ENCODE data around the gene ILK. TPM values are rescaled to one million over a fixed set of nuclear protein-coding genes. Genes with fewer than 3 reads are reported as not detected.

ILK gene
- total RNA-seq, 1 experiment from 2014 or later: 69.7 TPM

GRCh38 chr11:6617315-6617781 lies 13.8 kb downstream of the ILK start:
- CTCF ChIA-PET: no interaction called here
- TF ChIP-seq, protein P1, sequence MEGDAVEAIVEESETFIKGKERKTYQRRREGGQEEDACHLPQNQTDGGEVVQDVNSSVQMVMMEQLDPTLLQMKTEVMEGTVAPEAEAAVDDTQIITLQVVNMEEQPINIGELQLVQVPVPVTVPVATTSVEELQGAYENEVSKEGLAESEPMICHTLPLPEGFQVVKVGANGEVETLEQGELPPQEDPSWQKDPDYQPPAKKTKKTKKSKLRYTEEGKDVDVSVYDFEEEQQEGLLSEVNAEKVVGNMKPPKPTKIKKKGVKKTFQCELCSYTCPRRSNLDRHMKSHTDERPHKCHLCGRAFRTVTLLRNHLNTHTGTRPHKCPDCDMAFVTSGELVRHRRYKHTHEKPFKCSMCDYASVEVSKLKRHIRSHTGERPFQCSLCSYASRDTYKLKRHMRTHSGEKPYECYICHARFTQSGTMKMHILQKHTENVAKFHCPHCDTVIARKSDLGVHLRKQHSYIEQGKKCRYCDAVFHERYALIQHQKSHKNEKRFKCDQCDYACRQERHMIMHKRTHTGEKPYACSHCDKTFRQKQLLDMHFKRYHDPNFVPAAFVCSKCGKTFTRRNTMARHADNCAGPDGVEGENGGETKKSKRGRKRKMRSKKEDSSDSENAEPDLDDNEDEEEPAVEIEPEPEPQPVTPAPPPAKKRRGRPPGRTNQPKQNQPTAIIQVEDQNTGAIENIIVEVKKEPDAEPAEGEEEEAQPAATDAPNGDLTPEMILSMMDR (conservative IDR thresholded peaks at IDR 0.05): no peak
- no peak for TF ChIP-seq EZH2 (IDR thresholded peaks at IDR 0.05; ENCODE audit: low read depth)
- DNase-seq: no peak
- no peaks in the 10 kb centered on the region for H3K27me3 ChIP-seq (ENCODE audit: insufficient read depth, low read depth)
- no peak overlapping the region for H3K4me3 ChIP-seq
- no peak overlapping the region for H2AFZ ChIP-seq
- intact Hi-C loops (cut with micrococcal nuclease; ENCODE audit: unreplicated experiment): no loop called here
- H3K9me2 ChIP-seq (ENCODE audit: insufficient read depth): no peaks in the 10 kb centered on the region
- peaks cover 4% of the 10 kb centered on the region; the same call in 1 of the 2 replicates for H3K79me2 ChIP-seq (ENCODE audit: low read depth)
- H3K36me3 ChIP-seq (ENCODE audit: low read depth): no peaks in the 10 kb centered on the region
- no peaks in the 10 kb centered on the region for H3K9me3 ChIP-seq (ENCODE audit: insufficient read depth, low read depth)
- BruUV-seq (replicated peaks): no TSS peak
- H4K20me1 ChIP-seq (ENCODE audit: insufficient read depth): no peaks in the 10 kb centered on the region
- H3K4me2 ChIP-seq: no peak overlapping the region
- POLR2A ChIA-PET (ENCODE audit: unreplicated experiment): no interaction called here
- no peak overlapping the region for H3K27ac ChIP-seq
- H3F3A ChIP-seq (ENCODE audit: insufficient read depth, low read depth): peaks cover 7% of the 10 kb centered on the region; the same call in 1 of the 2 replicates
- peaks cover 11% of the 10 kb centered on the region; the same call in 1 of the 2 replicates for H3K4me1 ChIP-seq (replicated peaks; ENCODE audit: insufficient read depth)

- Histone ChIP-seq H2AFZ (peak overlapping the region; percentile 86), H4K20me1 (ENCODE audit: insufficient read depth) (no peaks in the 10 kb centered on the region), H3F3A (ENCODE audit: insufficient read depth, low read depth) (no peaks in the 10 kb centered on the region; the same call in 1 of the 2 replicates), H3K4me1 (replicated peaks; ENCODE audit: insufficient read depth) (peaks cover 7% of the 10 kb centered on the region; the same call in 1 of the 2 replicates), H3K9me3 (ENCODE audit: insufficient read depth, low read depth) (no peaks in the 10 kb centered on the region), H3K9me2 (ENCODE audit: insufficient read depth) (no peaks in the 10 kb centered on the region), H3K27me3 (ENCODE audit: insufficient read depth, low read depth) (no peaks in the 10 kb centered on the region), H3K27ac (no peak overlapping the region), H3K4me3 (peak overlapping the region; percentile 61), H3K4me2 (peak overlapping the region; percentile 96), H3K79me2 (ENCODE audit: low read depth) (peaks cover 4% of the 10 kb centered on the region; the same call in 1 of the 2 replicates), H3K36me3 (ENCODE audit: low read depth) (no peaks in the 10 kb centered on the region)
- TSS peak; percentile 43 for BruUV-seq (replicated peaks)
- POLR2A ChIA-PET (ENCODE audit: unreplicated experiment): interaction anchor here (0.6 kb wide), 1 partner anchor 34 kb away, joined by 3 read pairs; no protein-coding TSS in a partner anchor
- CTCF ChIA-PET: interaction anchor here (0.5 to 0.6 kb wide), 3 partner anchors 15 to 143 kb away, joined by 3 to 6 read pairs (median 4); no protein-coding TSS in a partner anchor
- intact Hi-C loops (cut with micrococcal nuclease; ENCODE audit: unreplicated experiment): no loop called here
- TF ChIP-seq, protein P1 (conservative IDR thresholded peaks at IDR 0.05): no peak
- TF ChIP-seq EZH2 (IDR thresholded peaks at IDR 0.05; ENCODE audit: low read depth): no peak
- DNase-seq: no peak
These were observed 14.8 kb downstream of the ILK start for GRCh38 chr11:6618117-6619003.

DNA sequence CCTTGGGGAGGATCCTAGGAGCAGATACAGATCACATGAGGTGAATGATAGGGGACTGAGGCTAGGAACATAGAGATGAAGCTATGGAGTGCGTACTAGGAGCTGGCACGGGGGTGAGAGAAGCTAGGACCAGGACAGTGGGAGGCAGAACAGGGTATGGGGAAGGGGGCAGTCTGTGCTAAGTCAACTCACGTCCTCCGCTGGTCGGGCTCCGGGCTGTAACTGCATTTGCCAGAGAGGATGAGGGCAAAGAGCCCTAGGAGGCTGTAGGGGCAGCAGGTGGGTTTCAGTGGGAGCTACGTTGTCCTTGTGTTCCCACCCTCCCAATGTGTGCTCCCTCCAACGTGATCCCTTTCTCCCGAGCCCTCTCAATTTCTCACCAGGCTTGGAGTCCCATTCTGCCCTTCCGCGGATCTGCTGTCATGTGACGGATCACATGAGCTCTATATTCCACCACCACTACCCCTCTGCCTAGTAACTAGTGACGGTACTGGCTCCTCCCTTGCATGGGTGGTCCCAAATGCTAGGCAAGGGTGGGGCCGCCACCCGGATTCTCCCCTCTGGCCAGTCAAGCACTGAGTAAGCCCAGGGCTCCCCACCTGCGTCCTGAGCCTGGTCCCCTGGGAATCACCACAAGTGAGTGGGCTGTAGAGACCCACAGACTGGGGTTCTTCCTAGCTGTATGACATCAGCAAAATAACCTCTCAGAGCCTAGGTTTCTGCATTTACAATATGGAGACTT lies 15.6 kb downstream of the ILK start, which contains the start of gene TPP1:
Gene TPP1, minus strand, starts transcription at position 419 of the 742 bp plus-strand sequence. Its CDS starts 22 bp downstream, at position 397.
- H3K27ac ChIP-seq: no peak within 1 kb of the TSS
- no peaks in the 10 kb centered on the region for H3K9me2 ChIP-seq (ENCODE audit: insufficient read depth)
- ChIA-PET CTCF (interaction anchor here (0.5 to 0.6 kb wide), 3 partner anchors 16 to 144 kb away, joined by 3 to 6 read pairs (median 4); no protein-coding TSS in a partner anchor), POLR2A (ENCODE audit: unreplicated experiment) (interaction anchor here (0.6 kb wide), 1 partner anchor 33 kb away, joined by 3 read pairs; no protein-coding TSS in a partner anchor)
- H3K36me3 ChIP-seq (ENCODE audit: low read depth): no peaks in the 10 kb centered on the region
- BruUV-seq (replicated peaks): no TSS peak
- no peak for TF ChIP-seq EZH2 (IDR thresholded peaks at IDR 0.05; ENCODE audit: low read depth)
- TF ChIP-seq, protein P1 (conservative IDR thresholded peaks at IDR 0.05): no peak
- H2AFZ ChIP-seq: peak within 1 kb of the TSS; percentile 86
- H3K27me3 ChIP-seq (ENCODE audit: insufficient read depth, low read depth): no peaks in the 10 kb centered on the region
- intact Hi-C loops (cut with micrococcal nuclease; ENCODE audit: unreplicated experiment): no loop called here
- peak within 1 kb of the TSS; percentile 61 for H3K4me3 ChIP-seq
- H3F3A ChIP-seq (ENCODE audit: insufficient read depth, low read depth): no peaks in the 10 kb centered on the region
- peaks cover 4% of the 10 kb centered on the region; the same call in 1 of the 2 replicates for H3K4me1 ChIP-seq (replicated peaks; ENCODE audit: insufficient read depth)
- H4K20me1 ChIP-seq (ENCODE audit: insufficient read depth): no peaks in the 10 kb centered on the region
- H3K9me3 ChIP-seq (ENCODE audit: insufficient read depth, low read depth): no peaks in the 10 kb centered on the region
- H3K4me2 ChIP-seq: peak within 1 kb of the TSS; percentile 96
- H3K79me2 ChIP-seq (ENCODE audit: low read depth): peaks cover 4% of the 10 kb centered on the region; the same call in 1 of the 2 replicates
- DNase-seq: peak; percentile 71 to 79

Data from PC-9 (cell line).